LoVo (cell line): ENCODE measurements around the gene FOXO1.

ENCODE experiments used
- DNase-seq: peaks from one replicate; pipeline ENCODE4 v3.0.0-alpha.2; 2016; ENCODE audit warnings: low spot score

The FOXO1 gene

GRCh38 chr13:40506592-40507446, 159.6 kb downstream of the FOXO1 start:
- DNase-seq: no peak
